HCT116 (cell line): ENCODE measurements around the gene PLAC8L1. TPM values are rescaled to one million over a fixed set of nuclear protein-coding genes. Genes with fewer than 3 reads are reported as not detected.

Experiments
- ATAC-seq: fragments of 200-7000 bp; cut with Tn5 transposase; 2 replicates; pipeline ENCODE4 v1.9.1; 2020; ENCODE audit warnings: mild to moderate bottlenecking, moderate library complexity
- BruUV-seq: library from RNA; stranded (reverse); fragments of 400-500 nt; replicated peaks from 2 replicates; lab custom pipeline; 2021; lab: Mats Ljungman, UMichigan
- CTCF ChIA-PET: fragments of 300-600 bp; sonication (Branson Sonifier 250); formaldehyde crosslinking; loops from one replicate; lab custom pipeline; 2021; ENCODE audit warnings: antibody characterized with exemption; lab: Charles Lee
- POLR2A ChIA-PET: fragments of 300-600, 350-600 bp; sonication (Branson Sonifier 250); formaldehyde crosslinking; loops from one replicate; lab custom pipeline; 2021; ENCODE audit warnings: antibody characterized with exemption; lab: Charles Lee
- RAD21 ChIA-PET, 2 experiments: fragments of 300-600 bp; sonication (Branson Sonifier 250); formaldehyde crosslinking; loops; one replicate each; lab custom pipeline; 2023; ENCODE audit warnings: low total read pairs in 2 of 2; ENCODE audit not compliant: uncharacterized antibody in 2 of 2, unreplicated experiment in 2 of 2, low non-redundant PET in 1 of 2; lab: Charles Lee
- DNase-seq: peaks from one replicate; pipeline ENCODE4 v3.0.0-alpha.2; 2010; ENCODE audit warnings: low read depth, low spot score
- H2AFZ ChIP-seq: fragments of 200-600 bp; shearing (Covaris generic), sonication (generic); 2 replicates; pipeline ENCODE4 v1.6.1; 2017; ENCODE audit warnings: low read depth, mixed run types, mixed read lengths, antibody characterized with exemption, low read length; ENCODE audit not compliant: poor library complexity, severe bottlenecking
- H3K27ac ChIP-seq: 2 replicates; pipeline ENCODE4 v1.5.1; 2012; ENCODE audit warnings: low read depth, low read length
- H3K27me3 ChIP-seq: fragments of 200-600 bp; sonication (generic); 2 replicates; pipeline ENCODE4 v1.6.1; 2016; ENCODE audit warnings: mixed run types, low read length, mixed read lengths; ENCODE audit not compliant: insufficient read depth
- H3K36me3 ChIP-seq, 2 experiments: fragments of 200-500 bp in 1 of 2; fragments of 200-600 bp in 1 of 2; sonication (Bioruptor generic) in 1 of 2; sonication (generic) in 1 of 2; 2 replicates each; pipeline versions ENCODE4 v1.5.1 to v1.6.1; 2014 to 2016; ENCODE audit warnings: low read length in 2 of 2, inconsistent platforms in 1 of 2, mixed read lengths in 1 of 2, mixed run types in 1 of 2; ENCODE audit not compliant: insufficient read depth in 2 of 2, control insufficient read depth in 1 of 2
- H3K4me1 ChIP-seq, 2 experiments: fragments of 200-600 bp in 1 of 2; sonication (generic) in 1 of 2; 2 replicates each; pipeline versions ENCODE4 v1.5.1 to v1.6.1; 2012 to 2017; ENCODE audit warnings: low read length in 2 of 2, inconsistent platforms in 1 of 2, mild to moderate bottlenecking in 1 of 2, mixed read lengths in 1 of 2, mixed run types in 1 of 2, moderate library complexity in 1 of 2; ENCODE audit not compliant: insufficient read depth in 2 of 2, control insufficient read depth in 1 of 2
- H3K4me2 ChIP-seq: fragments of 200-600 bp; sonication (generic); 2 replicates; pipeline ENCODE4 v1.6.1; 2017; ENCODE audit warnings: mixed run types, low read length, mixed read lengths
- H3K4me3 ChIP-seq, 2 experiments: fragments of 200-600 bp in 1 of 2; sonication (generic) in 1 of 2; replicated peaks in 1 of 2; 2 replicates each; pipeline ENCODE4 v1.5.1; 2011 to 2016; ENCODE audit warnings: low read length in 2 of 2, control low read depth in 1 of 2, low read depth in 1 of 2, mild to moderate bottlenecking in 1 of 2, mixed read lengths in 1 of 2, mixed run types in 1 of 2
- H3K79me2 ChIP-seq: fragments of 200-600 bp; sonication (generic); 2 replicates; pipeline ENCODE4 v1.6.1; 2017; ENCODE audit warnings: mild to moderate bottlenecking, mixed run types, low read length, moderate library complexity, mixed read lengths; ENCODE audit not compliant: insufficient read depth
- H3K9ac ChIP-seq: fragments of 200-600 bp; sonication (generic); 2 replicates; pipeline ENCODE4 v1.6.1; 2016; ENCODE audit warnings: low read length, mixed read lengths
- H3K9me2 ChIP-seq: fragments of 200-600 bp; sonication (generic), shearing (Covaris generic); 2 replicates; pipeline ENCODE4 v1.6.1; 2017; ENCODE audit warnings: mixed run types, mild to moderate bottlenecking, moderate library complexity; ENCODE audit not compliant: insufficient read depth
- H3K9me3 ChIP-seq, 2 experiments: fragments of 200-500 bp in 1 of 2; fragments of 200-600 bp in 1 of 2; sonication (Bioruptor generic) in 1 of 2; sonication (generic) in 1 of 2; 2 replicates each; pipeline ENCODE4 v1.6.1; 2014 to 2017; ENCODE audit warnings: low read length in 2 of 2, mixed read lengths in 2 of 2, inconsistent platforms in 1 of 2, low read depth in 1 of 2, mild to moderate bottlenecking in 1 of 2, mixed run types in 1 of 2, moderate library complexity in 1 of 2; ENCODE audit not compliant: control insufficient read depth in 1 of 2, insufficient read depth in 1 of 2
- H4K20me1 ChIP-seq: fragments of 200-600 bp; sonication (generic), shearing (Covaris generic); 2 replicates; pipeline ENCODE4 v1.6.1; 2017; ENCODE audit warnings: mixed run types, mild to moderate bottlenecking, moderate library complexity; ENCODE audit not compliant: insufficient read depth
- EZH2 ChIP-seq: fragments of 200-600 bp; sonication (generic); IDR thresholded peaks from 2 replicates; pipeline ENCODE4 v1.6.1; 2017; ENCODE audit warnings: antibody characterized with exemption, mixed run types
- EZH2phosphoT487 ChIP-seq: fragments of 200-600 bp; IDR thresholded peaks from 2 replicates; pipeline ENCODE4 v1.6.1; 2018; ENCODE audit warnings: antibody characterized with exemption, borderline replicate concordance
- POLR2A ChIP-seq: IDR thresholded peaks from 2 replicates; pipeline ENCODE4 v1.7.0; 2011; ENCODE audit warnings: borderline replicate concordance; ENCODE audit not compliant: insufficient read depth, insufficient read length; ENCODE audit errors: extremely low read depth
- YY1 ChIP-seq: IDR thresholded peaks from 2 replicates; pipeline ENCODE4 v1.6.1; 2011; ENCODE audit warnings: low read length, low read depth, moderate library complexity, mild to moderate bottlenecking; ENCODE audit not compliant: insufficient replicate concordance; ENCODE audit errors: extremely low read depth
- ZFX ChIP-seq: fragments of 450-650 bp; IDR thresholded peaks from 2 replicates; pipeline ENCODE4 v1.6.1; 2017
- intact Hi-C: fragments of 100-400 bp; cut with micrococcal nuclease; formaldehyde crosslinking; loops from 2 replicates; pipeline ENCODE4 v1.10.0; 2022
- total RNA-seq: library from RNA; stranded (reverse); gene quantifications from one replicate; pipeline ENCODE4 v1.2.1, GENCODE V29; 2021; ENCODE audit not compliant: unreplicated experiment
- TF ChIP-seq, protein P1 (sequence below): IDR thresholded peaks from 2 replicates; pipeline ENCODE4 v1.6.1; 2012
- TF ChIP-seq, protein P2 (sequence below): IDR thresholded peaks from 2 replicates; pipeline ENCODE4 v1.6.1; 2011; ENCODE audit warnings: mild to moderate bottlenecking, low read length, moderate library complexity; ENCODE audit not compliant: insufficient replicate concordance; ENCODE audit errors: extremely low read depth

PLAC8L1 gene
- total RNA-seq, 1 experiment from 2014 or later: 2.6 TPM

DNA sequence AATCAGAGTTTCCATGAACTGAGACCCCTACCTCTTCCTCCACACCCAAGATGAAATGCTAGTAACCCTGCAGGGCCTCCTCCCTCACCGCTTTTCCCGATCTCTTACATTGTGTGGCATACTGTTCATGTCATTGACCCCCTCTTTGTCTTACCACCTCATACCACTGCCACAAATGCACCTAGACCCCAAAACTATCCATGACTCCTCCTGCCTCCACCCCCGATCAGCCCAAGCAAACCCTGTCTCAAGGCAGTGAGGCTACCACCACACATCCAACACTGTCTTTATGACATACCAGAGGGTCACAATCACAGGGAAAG, 55.7 kb downstream of the PLAC8L1 start:
- Histone ChIP-seq H3K36me3 (no peaks in the 10 kb centered on the region; a peak in 1 of 4 replicates), H3K79me2 (no peaks in the 10 kb centered on the region), H3K9ac (no peak overlapping the region), H3K4me2 (no peak overlapping the region), H3K27me3 (no peaks in the 10 kb centered on the region), H3K9me3 (no peaks in the 10 kb centered on the region), H3K4me3 (no peak overlapping the region), H3K9me2 (no peaks in the 10 kb centered on the region), H4K20me1 (no peaks in the 10 kb centered on the region), H3K27ac (no peak overlapping the region), H3K4me1 (peaks cover 18 to 22% of the 10 kb centered on the region in 2 experiments), H2AFZ (no peak overlapping the region)
- CTCF ChIA-PET: interaction anchor here (1.5 kb wide), 1 partner anchor 9 kb away, joined by 4 read pairs; no protein-coding TSS in a partner anchor
- BruUV-seq: no TSS peak
- RAD21 ChIA-PET: no interaction called here
- intact Hi-C loops: loop anchor here (1.0 to 10.0 kb wide), 8 partner anchors 141 to 1847 kb away; no protein-coding TSS in a partner anchor
- DNase-seq (no peak), ATAC-seq (no peak)
- POLR2A ChIA-PET: no interaction called here
- TF ChIP-seq POLR2A: no peak
- TF ChIP-seq YY1: no peak
- TF ChIP-seq, protein P1, sequence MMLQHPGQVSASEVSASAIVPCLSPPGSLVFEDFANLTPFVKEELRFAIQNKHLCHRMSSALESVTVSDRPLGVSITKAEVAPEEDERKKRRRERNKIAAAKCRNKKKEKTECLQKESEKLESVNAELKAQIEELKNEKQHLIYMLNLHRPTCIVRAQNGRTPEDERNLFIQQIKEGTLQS: no peak
- TF ChIP-seq, protein P2, sequence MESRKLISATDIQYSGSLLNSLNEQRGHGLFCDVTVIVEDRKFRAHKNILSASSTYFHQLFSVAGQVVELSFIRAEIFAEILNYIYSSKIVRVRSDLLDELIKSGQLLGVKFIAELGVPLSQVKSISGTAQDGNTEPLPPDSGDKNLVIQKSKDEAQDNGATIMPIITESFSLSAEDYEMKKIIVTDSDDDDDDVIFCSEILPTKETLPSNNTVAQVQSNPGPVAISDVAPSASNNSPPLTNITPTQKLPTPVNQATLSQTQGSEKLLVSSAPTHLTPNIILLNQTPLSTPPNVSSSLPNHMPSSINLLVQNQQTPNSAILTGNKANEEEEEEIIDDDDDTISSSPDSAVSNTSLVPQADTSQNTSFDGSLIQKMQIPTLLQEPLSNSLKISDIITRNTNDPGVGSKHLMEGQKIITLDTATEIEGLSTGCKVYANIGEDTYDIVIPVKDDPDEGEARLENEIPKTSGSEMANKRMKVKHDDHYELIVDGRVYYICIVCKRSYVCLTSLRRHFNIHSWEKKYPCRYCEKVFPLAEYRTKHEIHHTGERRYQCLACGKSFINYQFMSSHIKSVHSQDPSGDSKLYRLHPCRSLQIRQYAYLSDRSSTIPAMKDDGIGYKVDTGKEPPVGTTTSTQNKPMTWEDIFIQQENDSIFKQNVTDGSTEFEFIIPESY: no peak
- TF ChIP-seq EZH2phosphoT487: no peak
- TF ChIP-seq EZH2: no peak
- TF ChIP-seq ZFX: no peak
